AG10803 (cell line): ENCODE data around the gene RNF212B.
"Not testable (repeated sequence)": the region's sequence is repeated elsewhere in the genome, so short reads cannot be mapped to it uniquely, and the experiment has no call there.

Source experiments
- DNase-seq: peaks from one replicate; pipeline ENCODE4 v3.0.0; 2010; ENCODE audit warnings: low read depth
- H3K4me3 ChIP-seq: 2 replicates; pipeline ENCODE4 v1.5.1; 2011; ENCODE audit warnings: mild to moderate bottlenecking, low read length, control low read depth
- TF ChIP-seq, protein P1 (sequence below): conservative IDR thresholded peaks from 2 replicates; pipeline ENCODE4 v1.5.1; 2011; ENCODE audit warnings: mild to moderate bottlenecking, low read length, control low read depth, inconsistent platforms

RNF212B gene

DNA sequence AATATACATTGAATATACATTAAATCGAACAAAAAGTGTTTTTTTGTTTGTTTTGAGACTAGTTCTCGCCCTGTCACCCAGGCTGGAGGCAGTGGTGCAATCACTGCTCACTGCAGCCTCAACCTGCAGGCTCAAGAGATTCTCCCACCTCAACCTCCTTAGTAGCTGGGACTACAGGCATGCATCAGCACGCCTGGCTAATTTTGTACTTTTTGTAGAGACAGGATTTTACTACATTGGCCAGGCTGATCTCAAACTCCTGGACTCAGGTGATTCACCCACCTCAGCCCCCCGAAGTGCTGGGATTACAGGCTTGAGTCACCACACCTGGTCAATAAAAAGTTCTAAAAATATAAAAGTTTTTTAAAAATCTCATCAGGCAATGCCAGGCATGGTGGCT, 10.2 kb upstream of the RNF212B start:
- DNase-seq, result no peak
- TF ChIP-seq, protein P1, sequence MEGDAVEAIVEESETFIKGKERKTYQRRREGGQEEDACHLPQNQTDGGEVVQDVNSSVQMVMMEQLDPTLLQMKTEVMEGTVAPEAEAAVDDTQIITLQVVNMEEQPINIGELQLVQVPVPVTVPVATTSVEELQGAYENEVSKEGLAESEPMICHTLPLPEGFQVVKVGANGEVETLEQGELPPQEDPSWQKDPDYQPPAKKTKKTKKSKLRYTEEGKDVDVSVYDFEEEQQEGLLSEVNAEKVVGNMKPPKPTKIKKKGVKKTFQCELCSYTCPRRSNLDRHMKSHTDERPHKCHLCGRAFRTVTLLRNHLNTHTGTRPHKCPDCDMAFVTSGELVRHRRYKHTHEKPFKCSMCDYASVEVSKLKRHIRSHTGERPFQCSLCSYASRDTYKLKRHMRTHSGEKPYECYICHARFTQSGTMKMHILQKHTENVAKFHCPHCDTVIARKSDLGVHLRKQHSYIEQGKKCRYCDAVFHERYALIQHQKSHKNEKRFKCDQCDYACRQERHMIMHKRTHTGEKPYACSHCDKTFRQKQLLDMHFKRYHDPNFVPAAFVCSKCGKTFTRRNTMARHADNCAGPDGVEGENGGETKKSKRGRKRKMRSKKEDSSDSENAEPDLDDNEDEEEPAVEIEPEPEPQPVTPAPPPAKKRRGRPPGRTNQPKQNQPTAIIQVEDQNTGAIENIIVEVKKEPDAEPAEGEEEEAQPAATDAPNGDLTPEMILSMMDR, result no peak
- no peak overlapping the region for H3K4me3 ChIP-seq

DNA sequence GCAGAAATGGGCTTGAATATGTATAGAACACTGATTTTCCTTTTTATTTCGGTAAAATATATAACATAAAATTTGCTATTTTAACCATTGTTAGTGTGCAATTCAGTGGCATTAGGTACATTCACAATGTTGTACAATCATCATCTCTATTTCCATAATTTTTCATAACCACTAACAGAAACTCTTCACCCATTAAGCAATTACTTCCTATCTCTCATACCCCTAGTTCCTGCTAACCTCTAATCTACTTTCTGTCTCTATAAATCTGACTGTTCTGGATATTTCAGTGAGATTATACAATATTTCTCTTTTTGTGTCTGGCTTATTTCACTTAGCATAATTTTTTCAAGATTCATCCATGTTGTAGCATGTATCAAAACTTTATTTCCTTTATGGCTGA, 8.9 kb upstream of the RNF212B start:
- H3K4me3 ChIP-seq, result no peak overlapping the region
- no peak for DNase-seq
- TF ChIP-seq, protein P1, result no peak

DNA sequence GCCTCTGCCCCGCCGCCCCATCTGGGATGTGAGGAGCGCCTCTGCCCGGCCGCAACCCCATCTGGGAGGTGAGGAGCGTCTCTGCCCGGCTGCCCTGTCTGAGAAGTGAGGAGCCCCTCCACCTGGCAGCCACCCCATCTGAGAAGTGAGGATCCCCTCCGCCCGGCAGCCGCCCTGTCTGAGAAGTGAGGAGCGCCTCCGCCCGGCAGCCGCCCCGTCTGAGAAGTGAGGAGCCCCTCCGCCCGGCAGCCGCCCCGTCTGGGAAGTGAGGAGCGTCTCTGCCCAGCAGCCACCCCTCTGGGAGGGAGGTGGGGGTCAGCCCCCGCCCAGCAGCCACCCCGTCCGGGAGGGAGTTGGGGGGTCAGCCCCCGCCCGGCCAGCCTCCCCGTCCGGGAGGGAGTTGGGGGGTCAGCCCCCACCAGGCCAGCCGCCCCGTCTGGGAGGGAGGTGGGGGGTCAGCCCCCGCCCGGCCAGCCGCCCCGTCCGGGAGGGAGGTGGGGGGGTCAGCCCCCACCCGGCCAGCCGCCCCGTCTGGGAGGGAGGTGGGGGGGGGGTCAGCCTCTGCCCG, 5.4 kb upstream of the RNF212B start:
- not testable (repeated sequence) for DNase-seq, H3K4me3 ChIP-seq

DNA sequence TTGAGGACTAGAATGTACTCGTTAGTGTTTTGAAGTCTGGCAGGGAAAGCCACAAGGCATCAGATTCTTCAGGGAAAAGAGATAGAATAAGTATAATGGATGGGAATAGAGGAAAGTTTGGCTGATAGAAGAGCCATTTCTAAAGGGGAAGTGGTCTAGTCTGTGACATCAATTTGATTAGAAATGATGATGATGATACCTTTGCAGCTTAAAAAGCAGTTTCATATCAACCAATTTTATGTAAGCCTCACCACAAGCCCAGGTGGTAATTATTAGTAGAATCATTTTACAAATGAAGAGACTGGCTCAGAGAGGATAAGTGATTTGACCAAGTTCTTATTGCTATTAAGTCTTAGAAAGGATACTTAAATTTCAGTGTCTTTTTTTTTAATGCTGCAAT, 2.9 kb downstream of the RNF212B start:
- no peak overlapping the region for H3K4me3 ChIP-seq
- no peak for DNase-seq
- TF ChIP-seq, protein P1, result no peak

DNA sequence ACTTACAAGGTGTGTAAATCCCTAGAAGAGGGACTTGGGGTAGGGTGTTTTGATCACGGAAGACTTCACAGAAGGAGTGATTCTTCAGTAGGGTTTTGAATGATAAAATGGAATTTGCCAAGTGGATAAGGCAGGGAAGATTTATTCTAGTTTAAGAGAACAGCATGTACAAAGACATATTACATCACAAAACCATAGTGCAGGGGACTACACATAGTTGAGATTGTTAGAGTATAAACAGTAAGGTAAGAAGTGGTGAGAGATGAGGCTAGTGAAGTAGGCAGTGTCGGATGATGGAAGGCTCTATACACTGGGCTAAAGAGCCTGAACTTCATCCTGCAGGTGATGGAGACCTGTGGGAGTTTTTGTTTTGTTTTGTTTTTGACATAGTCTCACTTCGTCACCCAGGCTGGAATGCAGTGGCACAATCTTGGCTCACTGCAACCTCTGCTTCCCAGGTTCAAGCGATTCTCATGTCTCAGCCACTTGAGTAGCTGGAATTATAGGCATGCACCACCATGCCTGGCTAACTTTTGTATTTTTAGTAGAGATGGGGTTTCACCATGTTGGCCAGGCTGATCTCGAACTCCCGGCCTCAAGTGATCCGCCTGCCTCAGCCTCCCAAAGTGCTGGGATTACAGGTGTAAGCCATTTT, 3.5 kb downstream of the RNF212B start:
- not testable (repeated sequence) for DNase-seq, H3K4me3 ChIP-seq

DNA sequence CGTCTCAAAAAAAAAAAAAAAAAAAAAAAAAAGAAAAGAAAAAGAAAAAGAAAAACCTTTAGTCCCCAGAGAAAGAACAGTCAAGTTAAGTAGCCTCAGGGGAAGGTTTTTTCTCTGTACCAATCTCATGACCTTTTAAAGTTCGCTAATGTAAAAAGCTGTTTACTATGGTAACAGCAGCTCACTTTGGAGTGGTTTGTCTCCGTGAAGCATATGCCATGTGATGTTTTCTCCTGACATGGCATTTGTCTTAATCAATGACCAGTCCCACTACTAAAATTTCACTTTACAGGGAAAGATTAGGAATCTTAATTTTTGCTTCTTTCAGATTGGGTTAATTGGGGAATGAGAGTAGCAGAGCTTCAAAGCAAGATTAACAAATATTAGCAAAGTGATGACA, 4.3 kb downstream of the RNF212B start:
- TF ChIP-seq, protein P1, result no peak
- no peak for DNase-seq
- H3K4me3 ChIP-seq, result no peak overlapping the region

DNA sequence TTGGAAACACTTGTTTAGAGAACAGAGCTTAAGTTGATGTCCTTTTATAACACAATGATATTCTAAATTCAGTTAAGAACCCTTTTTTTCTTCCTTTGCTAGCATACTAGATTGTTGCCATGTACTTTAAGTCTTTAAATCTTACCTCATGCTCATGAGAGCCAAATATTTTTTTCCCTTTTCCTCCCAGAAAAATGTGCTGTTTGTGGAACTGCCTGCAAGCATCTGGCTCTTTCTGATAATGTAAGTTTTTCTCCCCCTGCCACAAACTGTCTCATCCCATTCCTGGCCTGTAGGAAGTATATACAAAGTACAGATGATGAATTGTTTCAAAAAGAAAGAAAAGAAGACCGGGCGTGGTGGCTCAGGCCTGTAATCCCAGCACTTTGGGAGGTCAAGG, 5.3 kb downstream of the RNF212B start:
- no peak overlapping the region for H3K4me3 ChIP-seq
- TF ChIP-seq, protein P1, result no peak
- DNase-seq, result no peak

DNA sequence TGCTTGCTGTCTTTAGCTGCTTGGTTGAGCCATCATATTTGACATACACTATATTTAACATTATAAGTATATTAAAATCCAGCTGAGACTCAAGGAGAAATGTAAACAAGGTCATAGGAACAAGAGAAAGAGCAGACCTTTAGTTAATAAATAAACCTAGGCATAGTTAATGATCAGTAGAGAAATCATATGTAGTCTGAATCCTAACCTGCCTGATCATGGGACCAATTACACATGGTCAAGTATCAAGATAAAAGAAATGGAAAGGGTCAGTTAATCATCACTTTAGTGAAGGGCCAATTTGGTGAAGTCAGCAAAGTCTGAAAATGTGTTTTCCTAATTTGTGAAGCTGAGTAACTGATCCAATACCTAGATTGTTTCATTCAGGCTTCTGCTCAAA, 7.5 kb downstream of the RNF212B start:
- no peak for DNase-seq
- TF ChIP-seq, protein P1, result no peak

More for the DNA sequence above, 7.5 kb downstream of the RNF212B start:
- no peak overlapping the region for H3K4me3 ChIP-seq
